SK-N-SH (cell line): ENCODE measurements around the gene USP10. TPM values are rescaled to one million over a fixed set of nuclear protein-coding genes. Genes with fewer than 3 reads are reported as not detected.

Experiments
- CTCF ChIA-PET: fragments of 300-600, 350-600 bp; formaldehyde crosslinking; extraction: SDS; loops from one replicate; lab custom pipeline; 2021; lab: Yijun Ruan, JAX
- POLR2A ChIA-PET: fragments of 350-600 bp; sonication (Branson Sonifier 250); formaldehyde crosslinking; extraction: SDS; loops from one replicate; lab custom pipeline; 2020; ENCODE audit warnings: antibody characterized with exemption, inconsistent platforms; lab: Yijun Ruan, JAX
- DNase-seq: peaks from one replicate; pipeline ENCODE4 v3.0.0; 2012
- H2AFZ ChIP-seq: fragments of 200-600 bp; sonication (generic); 2 replicates; pipeline ENCODE4 v1.8.1; 2016; ENCODE audit warnings: antibody characterized with exemption, mild to moderate bottlenecking, low read depth
- H3F3A ChIP-seq: fragments of 200-600 bp; sonication (generic); replicated peaks from 2 replicates; pipeline ENCODE3; 2016; ENCODE audit warnings: antibody characterized with exemption, mild to moderate bottlenecking; ENCODE audit not compliant: insufficient read depth
- H3K27ac ChIP-seq, 2 experiments: fragments of 200-500 bp in 1 of 2; fragments of 200-600 bp in 1 of 2; sonication (Bioruptor generic) in 1 of 2; sonication (generic), shearing (Covaris generic) in 1 of 2; 2 replicates each; pipeline versions ENCODE4 v1.5.1 to v1.6.1; 2014 to 2016; ENCODE audit warnings: low read depth in 2 of 2, inconsistent platforms in 1 of 2, low read length in 1 of 2, mild to moderate bottlenecking in 1 of 2, mixed read lengths in 1 of 2
- H3K27me3 ChIP-seq: fragments of 200-600 bp; sonication (generic), shearing (Covaris generic); 2 replicates; pipeline ENCODE4 v1.6.1; 2016; ENCODE audit warnings: mixed run types; ENCODE audit not compliant: insufficient read depth
- H3K36me3 ChIP-seq, 2 experiments: fragments of 200-500 bp in 1 of 2; fragments of 200-600 bp in 1 of 2; sonication (Bioruptor generic) in 1 of 2; sonication (generic) in 1 of 2; replicated peaks in 1 of 2; 2 replicates each; pipeline versions ENCODE3 to v1.5.1; 2014 to 2016; ENCODE audit warnings: low read length in 1 of 2, mild to moderate bottlenecking in 1 of 2; ENCODE audit not compliant: insufficient read depth in 2 of 2, control insufficient read depth in 1 of 2
- H3K4me1 ChIP-seq, 2 experiments: fragments of 200-500 bp in 1 of 2; fragments of 200-600 bp in 1 of 2; sonication (Bioruptor generic) in 1 of 2; sonication (generic), shearing (Covaris generic) in 1 of 2; 2 replicates each; pipeline versions ENCODE4 v1.5.1 to v1.6.1; 2014 to 2016; ENCODE audit warnings: low read depth in 1 of 2, low read length in 1 of 2, mixed run types in 1 of 2; ENCODE audit not compliant: insufficient read depth in 2 of 2, control insufficient read depth in 1 of 2
- H3K4me2 ChIP-seq: fragments of 200-600 bp; sonication (generic), shearing (Covaris generic); 2 replicates; pipeline ENCODE4 v1.6.1; 2017; ENCODE audit warnings: mixed run types
- H3K4me3 ChIP-seq, 2 experiments: fragments of 200-500 bp in 1 of 2; fragments of 200-600 bp in 1 of 2; sonication (Bioruptor generic) in 1 of 2; sonication (generic), shearing (Covaris generic) in 1 of 2; 2 replicates each; pipeline versions ENCODE4 v1.5.1 to v1.8.1; 2014 to 2016; ENCODE audit warnings: low read depth in 2 of 2, inconsistent platforms in 1 of 2, low read length in 1 of 2, mild to moderate bottlenecking in 1 of 2, mixed read lengths in 1 of 2, moderate library complexity in 1 of 2
- H3K79me2 ChIP-seq: fragments of 200-600 bp; sonication (generic); 2 replicates; pipeline ENCODE4 v1.8.1; 2017; ENCODE audit warnings: mild to moderate bottlenecking; ENCODE audit not compliant: insufficient read depth
- H3K9ac ChIP-seq: fragments of 200-600 bp; sonication (generic); 2 replicates; pipeline ENCODE4 v1.6.1; 2017; ENCODE audit warnings: mixed run types
- H3K9me2 ChIP-seq: fragments of 200-600 bp; sonication (generic); 2 replicates; pipeline ENCODE4 v1.6.1; 2017; ENCODE audit warnings: mixed run types
- H3K9me3 ChIP-seq: fragments of 200-600 bp; sonication (generic); 2 replicates; pipeline ENCODE4 v1.6.1; 2017; ENCODE audit warnings: mixed run types, mild to moderate bottlenecking, moderate library complexity
- H4K20me1 ChIP-seq: fragments of 200-600 bp; sonication (generic); 2 replicates; pipeline ENCODE4 v1.6.1; 2017; ENCODE audit warnings: mild to moderate bottlenecking, mixed run types; ENCODE audit not compliant: insufficient read depth
- EZH2phosphoT487 ChIP-seq: fragments of 200-600 bp; sonication (generic); IDR thresholded peaks from 2 replicates; pipeline ENCODE4 v1.6.1; 2017; ENCODE audit warnings: low read depth, mixed run types, mild to moderate bottlenecking, antibody characterized with exemption, moderate library complexity, borderline replicate concordance
- GABPA ChIP-seq: IDR thresholded peaks from 2 replicates; pipeline ENCODE4 v1.4.0; 2012; ENCODE audit warnings: low read depth, mild to moderate bottlenecking
- GATA2 ChIP-seq: sonication (generic); formaldehyde crosslinking; IDR thresholded peaks from 2 replicates; pipeline ENCODE4 v1.5.0; 2020; ENCODE audit warnings: mild to moderate bottlenecking, missing genetic modification reagents
- MEF2A ChIP-seq: IDR thresholded peaks from 2 replicates; pipeline ENCODE4 v1.4.0; 2012; ENCODE audit warnings: low read depth, borderline replicate concordance
- MXI1 ChIP-seq: IDR thresholded peaks from 2 replicates; pipeline ENCODE4 v1.6.1; 2012; ENCODE audit warnings: mild to moderate bottlenecking, low read depth, low read length, improper control_type of control experiment
- NFIC ChIP-seq: IDR thresholded peaks from 2 replicates; pipeline ENCODE4 v1.4.0; 2012; ENCODE audit warnings: borderline replicate concordance
- POLR2AphosphoS5 ChIP-seq: IDR thresholded peaks from 2 replicates; pipeline ENCODE4 v1.6.1; 2012; ENCODE audit warnings: low read depth, low read length
- SIN3A ChIP-seq: IDR thresholded peaks from 2 replicates; pipeline ENCODE4 v1.6.1; 2012; ENCODE audit warnings: low read depth, mild to moderate bottlenecking, low read length, moderate library complexity, borderline replicate concordance
- SMC3 ChIP-seq: IDR thresholded peaks from 2 replicates; pipeline ENCODE4 v1.6.1; 2012; ENCODE audit warnings: low read depth, low read length, improper control_type of control experiment
- TCF12 ChIP-seq: IDR thresholded peaks from 2 replicates; pipeline ENCODE4 v1.4.0; 2012
- WGBS: methylation state at CpG from one replicate; pipeline ENCODE4 v1.1.6; 2017; ENCODE audit warnings: low lambda C conversion rate; 5-methylcytosine and 5-hydroxymethylcytosine counted together
- polyA plus RNA-seq, 3 experiments: library from polyadenylated mRNA; depleted of rRNA; stranded (reverse); fragments of >200 nt; gene quantifications; 2 replicates each; pipeline ENCODE4 v1.2.3, GENCODE V29; 2012
- TF ChIP-seq, protein P1 (sequence below): IDR thresholded peaks from 2 replicates; pipeline ENCODE4; 2012
- TF ChIP-seq, protein P2 (sequence below): IDR thresholded peaks from 2 replicates; pipeline ENCODE4 v1.6.1; 2012; ENCODE audit warnings: mild to moderate bottlenecking, low read depth, low read length, moderate library complexity
- TF ChIP-seq, protein P3 (sequence below): fragments of 200-600 bp; sonication (generic); IDR thresholded peaks from 2 replicates; pipeline ENCODE4 v1.6.1; 2017; ENCODE audit warnings: antibody characterized with exemption, mild to moderate bottlenecking, moderate library complexity
- TF ChIP-seq, protein P4 (sequence below): IDR thresholded peaks from 2 replicates; pipeline ENCODE4 v1.4.0; 2012; ENCODE audit warnings: low read depth
- TF ChIP-seq, protein P5 (sequence below): IDR thresholded peaks from 2 replicates; pipeline ENCODE4 v1.4.0; 2012; ENCODE audit warnings: low read depth, borderline replicate concordance

USP10 gene
- polyA plus RNA-seq, 1 of the 3 experiments (the other 2 are of a cell fraction): 49.2 TPM

DNA sequence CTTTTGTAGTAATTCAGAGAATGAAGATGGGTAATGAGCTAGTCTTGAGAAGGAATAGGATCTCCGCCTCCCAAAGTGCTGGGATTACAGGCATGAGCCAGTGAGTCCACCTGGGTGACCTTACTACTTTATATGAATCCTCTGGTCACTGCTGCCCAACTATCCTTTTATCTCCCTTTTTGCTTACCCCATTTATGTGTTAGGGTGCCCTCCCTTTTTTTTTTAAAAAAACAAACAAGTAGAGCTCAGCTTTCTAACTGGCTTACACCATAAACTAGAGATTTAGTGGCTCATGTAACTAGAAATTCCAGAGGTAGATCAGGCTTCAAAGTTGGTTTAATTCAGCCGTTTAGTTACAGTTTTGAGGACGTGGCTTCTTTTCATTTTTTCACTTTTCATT is 15.6 kb downstream of the USP10 start:
- H3K9ac ChIP-seq: no peak overlapping the region
- peaks cover 99% of the 10 kb centered on the region for H3K79me2 ChIP-seq
- no peak overlapping the region for H3K4me3 ChIP-seq
- H3K27ac ChIP-seq: no peak overlapping the region
- DNase-seq: no peak
- H3K27me3 ChIP-seq: no peaks in the 10 kb centered on the region
- H3K9me3 ChIP-seq: no peaks in the 10 kb centered on the region
- ChIA-PET CTCF (interaction anchor here (1.2 to 3.2 kb wide), 5 partner anchors 11 to 93 kb away, joined by 4 to 28 read pairs (median 11); no protein-coding TSS in a partner anchor), POLR2A (no interaction called here)
- no peak overlapping the region for H2AFZ ChIP-seq
- H4K20me1 ChIP-seq: peaks cover 98% of the 10 kb centered on the region
- TF ChIP-seq, protein P1, sequence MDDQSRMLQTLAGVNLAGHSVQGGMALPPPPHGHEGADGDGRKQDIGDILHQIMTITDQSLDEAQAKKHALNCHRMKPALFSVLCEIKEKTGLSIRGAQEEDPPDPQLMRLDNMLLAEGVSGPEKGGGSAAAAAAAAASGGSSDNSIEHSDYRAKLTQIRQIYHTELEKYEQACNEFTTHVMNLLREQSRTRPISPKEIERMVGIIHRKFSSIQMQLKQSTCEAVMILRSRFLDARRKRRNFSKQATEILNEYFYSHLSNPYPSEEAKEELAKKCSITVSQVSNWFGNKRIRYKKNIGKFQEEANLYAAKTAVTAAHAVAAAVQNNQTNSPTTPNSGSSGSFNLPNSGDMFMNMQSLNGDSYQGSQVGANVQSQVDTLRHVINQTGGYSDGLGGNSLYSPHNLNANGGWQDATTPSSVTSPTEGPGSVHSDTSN: no peak
- TF ChIP-seq NFIC (no peak), MEF2A (no peak), TCF12 (no peak), SMC3 (no peak)
- TF ChIP-seq, protein P2, sequence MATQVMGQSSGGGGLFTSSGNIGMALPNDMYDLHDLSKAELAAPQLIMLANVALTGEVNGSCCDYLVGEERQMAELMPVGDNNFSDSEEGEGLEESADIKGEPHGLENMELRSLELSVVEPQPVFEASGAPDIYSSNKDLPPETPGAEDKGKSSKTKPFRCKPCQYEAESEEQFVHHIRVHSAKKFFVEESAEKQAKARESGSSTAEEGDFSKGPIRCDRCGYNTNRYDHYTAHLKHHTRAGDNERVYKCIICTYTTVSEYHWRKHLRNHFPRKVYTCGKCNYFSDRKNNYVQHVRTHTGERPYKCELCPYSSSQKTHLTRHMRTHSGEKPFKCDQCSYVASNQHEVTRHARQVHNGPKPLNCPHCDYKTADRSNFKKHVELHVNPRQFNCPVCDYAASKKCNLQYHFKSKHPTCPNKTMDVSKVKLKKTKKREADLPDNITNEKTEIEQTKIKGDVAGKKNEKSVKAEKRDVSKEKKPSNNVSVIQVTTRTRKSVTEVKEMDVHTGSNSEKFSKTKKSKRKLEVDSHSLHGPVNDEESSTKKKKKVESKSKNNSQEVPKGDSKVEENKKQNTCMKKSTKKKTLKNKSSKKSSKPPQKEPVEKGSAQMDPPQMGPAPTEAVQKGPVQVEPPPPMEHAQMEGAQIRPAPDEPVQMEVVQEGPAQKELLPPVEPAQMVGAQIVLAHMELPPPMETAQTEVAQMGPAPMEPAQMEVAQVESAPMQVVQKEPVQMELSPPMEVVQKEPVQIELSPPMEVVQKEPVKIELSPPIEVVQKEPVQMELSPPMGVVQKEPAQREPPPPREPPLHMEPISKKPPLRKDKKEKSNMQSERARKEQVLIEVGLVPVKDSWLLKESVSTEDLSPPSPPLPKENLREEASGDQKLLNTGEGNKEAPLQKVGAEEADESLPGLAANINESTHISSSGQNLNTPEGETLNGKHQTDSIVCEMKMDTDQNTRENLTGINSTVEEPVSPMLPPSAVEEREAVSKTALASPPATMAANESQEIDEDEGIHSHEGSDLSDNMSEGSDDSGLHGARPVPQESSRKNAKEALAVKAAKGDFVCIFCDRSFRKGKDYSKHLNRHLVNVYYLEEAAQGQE: no peak
- TF ChIP-seq, protein P3, sequence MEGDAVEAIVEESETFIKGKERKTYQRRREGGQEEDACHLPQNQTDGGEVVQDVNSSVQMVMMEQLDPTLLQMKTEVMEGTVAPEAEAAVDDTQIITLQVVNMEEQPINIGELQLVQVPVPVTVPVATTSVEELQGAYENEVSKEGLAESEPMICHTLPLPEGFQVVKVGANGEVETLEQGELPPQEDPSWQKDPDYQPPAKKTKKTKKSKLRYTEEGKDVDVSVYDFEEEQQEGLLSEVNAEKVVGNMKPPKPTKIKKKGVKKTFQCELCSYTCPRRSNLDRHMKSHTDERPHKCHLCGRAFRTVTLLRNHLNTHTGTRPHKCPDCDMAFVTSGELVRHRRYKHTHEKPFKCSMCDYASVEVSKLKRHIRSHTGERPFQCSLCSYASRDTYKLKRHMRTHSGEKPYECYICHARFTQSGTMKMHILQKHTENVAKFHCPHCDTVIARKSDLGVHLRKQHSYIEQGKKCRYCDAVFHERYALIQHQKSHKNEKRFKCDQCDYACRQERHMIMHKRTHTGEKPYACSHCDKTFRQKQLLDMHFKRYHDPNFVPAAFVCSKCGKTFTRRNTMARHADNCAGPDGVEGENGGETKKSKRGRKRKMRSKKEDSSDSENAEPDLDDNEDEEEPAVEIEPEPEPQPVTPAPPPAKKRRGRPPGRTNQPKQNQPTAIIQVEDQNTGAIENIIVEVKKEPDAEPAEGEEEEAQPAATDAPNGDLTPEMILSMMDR: no peak
- TF ChIP-seq, protein P4, sequence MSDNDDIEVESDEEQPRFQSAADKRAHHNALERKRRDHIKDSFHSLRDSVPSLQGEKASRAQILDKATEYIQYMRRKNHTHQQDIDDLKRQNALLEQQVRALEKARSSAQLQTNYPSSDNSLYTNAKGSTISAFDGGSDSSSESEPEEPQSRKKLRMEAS: no peak
- H3F3A ChIP-seq: peaks cover 24% of the 10 kb centered on the region
- peaks cover 13 to 15% of the 10 kb centered on the region in 2 experiments; a peak in 3 of 4 replicates for H3K4me1 ChIP-seq
- WGBS: 84% methylated on average over 3 of the region's 3 CpGs
- no peaks in the 10 kb centered on the region for H3K9me2 ChIP-seq
- peaks cover 2 to 11% of the 10 kb centered on the region in 2 experiments for H3K36me3 ChIP-seq
- H3K4me2 ChIP-seq: no peak overlapping the region

DNA sequence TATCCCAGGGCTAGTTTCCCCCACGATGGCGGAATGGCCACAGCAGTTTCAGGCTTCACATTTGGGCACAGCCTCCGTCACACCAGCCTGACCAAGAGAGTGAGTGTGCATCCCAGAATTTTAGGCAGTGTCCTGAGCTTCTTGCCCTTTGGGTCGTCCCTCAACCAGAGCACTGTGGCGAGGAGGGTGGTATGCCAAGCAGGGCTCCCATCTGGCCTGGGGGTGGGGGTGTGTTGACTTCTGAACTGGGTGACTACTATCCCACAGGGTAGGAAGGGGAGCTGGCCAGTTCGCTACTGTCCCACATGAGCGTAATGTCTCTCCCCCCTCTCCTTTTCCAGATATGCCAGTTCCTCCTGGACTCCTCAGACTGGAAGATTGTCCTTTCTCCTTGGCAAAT is 16.1 kb downstream of the USP10 start:
- CTCF ChIA-PET: interaction anchor here (1.2 to 3.2 kb wide), 5 partner anchors 10 to 94 kb away, joined by 4 to 28 read pairs (median 11); no protein-coding TSS in a partner anchor
- Histone ChIP-seq H3K9me3 (no peaks in the 10 kb centered on the region), H3K9me2 (no peaks in the 10 kb centered on the region), H3K9ac (no peak overlapping the region), H3K4me3 (no peak overlapping the region), H3K27me3 (no peaks in the 10 kb centered on the region), H2AFZ (no peak overlapping the region)
- WGBS: 96% methylated on average over 7 of the region's 7 CpGs
- TF ChIP-seq SIN3A (no peak), MXI1 (no peak), EZH2phosphoT487 (no peak), MEF2A (no peak), GATA2 (CRISPR knock-in tag) (no peak), GABPA (no peak), NFIC (no peak), POLR2AphosphoS5 (no peak)
- TF ChIP-seq, protein P4: no peak
- TF ChIP-seq, protein P5, sequence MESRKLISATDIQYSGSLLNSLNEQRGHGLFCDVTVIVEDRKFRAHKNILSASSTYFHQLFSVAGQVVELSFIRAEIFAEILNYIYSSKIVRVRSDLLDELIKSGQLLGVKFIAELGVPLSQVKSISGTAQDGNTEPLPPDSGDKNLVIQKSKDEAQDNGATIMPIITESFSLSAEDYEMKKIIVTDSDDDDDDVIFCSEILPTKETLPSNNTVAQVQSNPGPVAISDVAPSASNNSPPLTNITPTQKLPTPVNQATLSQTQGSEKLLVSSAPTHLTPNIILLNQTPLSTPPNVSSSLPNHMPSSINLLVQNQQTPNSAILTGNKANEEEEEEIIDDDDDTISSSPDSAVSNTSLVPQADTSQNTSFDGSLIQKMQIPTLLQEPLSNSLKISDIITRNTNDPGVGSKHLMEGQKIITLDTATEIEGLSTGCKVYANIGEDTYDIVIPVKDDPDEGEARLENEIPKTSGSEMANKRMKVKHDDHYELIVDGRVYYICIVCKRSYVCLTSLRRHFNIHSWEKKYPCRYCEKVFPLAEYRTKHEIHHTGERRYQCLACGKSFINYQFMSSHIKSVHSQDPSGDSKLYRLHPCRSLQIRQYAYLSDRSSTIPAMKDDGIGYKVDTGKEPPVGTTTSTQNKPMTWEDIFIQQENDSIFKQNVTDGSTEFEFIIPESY: no peak
- TF ChIP-seq, protein P3: no peak
- TF ChIP-seq, all 33 proteins: peak for 0
- H3K4me1 ChIP-seq: peaks cover 13 to 15% of the 10 kb centered on the region in 2 experiments; a peak in 3 of 4 replicates
- no peak overlapping the region for H3K27ac ChIP-seq
- H4K20me1 ChIP-seq: peaks cover 98% of the 10 kb centered on the region
- POLR2A ChIA-PET: no interaction called here
- H3K4me2 ChIP-seq: no peak overlapping the region
- DNase-seq: no peak
- H3K79me2 ChIP-seq: peaks cover 99% of the 10 kb centered on the region
- peaks cover 2 to 11% of the 10 kb centered on the region in 2 experiments for H3K36me3 ChIP-seq
- H3F3A ChIP-seq: peaks cover 24% of the 10 kb centered on the region
